CD14-positive monocyte (primary cell): ENCODE results near the gene LBP. TPM values are rescaled to one million over a fixed set of nuclear protein-coding genes. Genes with fewer than 3 reads are reported as not detected.

Experiments
- DNase-seq, 3 donors: peaks; one replicate each; pipeline ENCODE4 v3.0.0-alpha.2; 2011 to 2022
- H2AFZ ChIP-seq: 2 replicates; pipeline ENCODE4 v1.6.0; 2012; ENCODE audit warnings: mild to moderate bottlenecking, low read depth, low read length, inconsistent platforms; ENCODE audit not compliant: insufficient read depth, poor library complexity, severe bottlenecking
- H3K27ac ChIP-seq, 2 donors: 1 replicate in 1 of 2; 2 replicates in 1 of 2; pipeline ENCODE4 v1.5.1; 2012 to 2013; ENCODE audit warnings: low read length in 2 of 2, control low read depth in 1 of 2, inconsistent platforms in 1 of 2, low read depth in 1 of 2, mild to moderate bottlenecking in 1 of 2
- H3K27me3 ChIP-seq, 2 donors: one replicate each; pipeline versions ENCODE4 v1.6.0 to v1.6.1; 2011 to 2013; ENCODE audit warnings: low read length in 2 of 2; ENCODE audit not compliant: control insufficient read depth in 2 of 2, insufficient read depth in 2 of 2
- H3K36me3 ChIP-seq, 2 donors: replicated peaks in 1 of 2; 1 replicate in 1 of 2; 2 replicates in 1 of 2; pipeline versions ENCODE4 v1.5.1 to v1.6.1; 2012 to 2013; ENCODE audit warnings: low read length in 2 of 2, control low read depth in 1 of 2, inconsistent platforms in 1 of 2, mild to moderate bottlenecking in 1 of 2; ENCODE audit not compliant: insufficient read depth in 2 of 2, control insufficient read depth in 1 of 2
- H3K4me1 ChIP-seq, 2 donors: 1 replicate in 1 of 2; 2 replicates in 1 of 2; pipeline versions ENCODE4 v1.5.1 to v1.6.1; 2012 to 2013; ENCODE audit warnings: low read length in 2 of 2, control low read depth in 1 of 2, inconsistent platforms in 1 of 2, mild to moderate bottlenecking in 1 of 2, moderate library complexity in 1 of 2; ENCODE audit not compliant: insufficient read depth in 2 of 2, control insufficient read depth in 1 of 2
- H3K4me2 ChIP-seq: replicated peaks from 2 replicates; pipeline ENCODE3; 2012; ENCODE audit warnings: low read length, moderate library complexity, mild to moderate bottlenecking; ENCODE audit not compliant: poor library complexity, severe bottlenecking; ENCODE audit errors: extremely low read depth
- H3K4me3 ChIP-seq, 3 experiments: fragments of 200-600 bp in 1 of 3; sonication (generic) in 1 of 3; replicated peaks in 1 of 3; 1 replicate in 2 of 3; 2 replicates in 1 of 3; pipeline ENCODE4 v1.5.1; 2011 to 2013; ENCODE audit warnings: low read length in 3 of 3, mild to moderate bottlenecking in 3 of 3, control low read depth in 2 of 3, low read depth in 2 of 3, inconsistent platforms in 1 of 3, moderate library complexity in 1 of 3
- H3K79me2 ChIP-seq: 2 replicates; pipeline ENCODE4 v1.6.0; 2012; ENCODE audit warnings: mild to moderate bottlenecking, control low read depth, inconsistent platforms, low read length, moderate library complexity; ENCODE audit not compliant: insufficient read depth
- H3K9ac ChIP-seq: 2 replicates; pipeline ENCODE4 v1.6.0; 2017; ENCODE audit warnings: low read length, mild to moderate bottlenecking; ENCODE audit not compliant: insufficient read depth, poor library complexity, severe bottlenecking
- H3K9me3 ChIP-seq, 2 donors: replicated peaks in 1 of 2; 1 replicate in 1 of 2; 2 replicates in 1 of 2; pipeline versions ENCODE4 v1.5.1 to v1.6.1; 2012 to 2013; ENCODE audit warnings: low read length in 2 of 2, control low read depth in 1 of 2; ENCODE audit not compliant: control insufficient read depth in 1 of 2, insufficient read depth in 1 of 2
- H4K20me1 ChIP-seq: 2 replicates; pipeline ENCODE4 v1.6.0; 2012; ENCODE audit warnings: mild to moderate bottlenecking, low read length, control low read depth, moderate library complexity; ENCODE audit not compliant: insufficient read depth
- H3K27ac Mint-ChIP-seq, 7 donors: one replicate each; pipeline ENCODE4 v1.8.0; 2020; ENCODE audit warnings: mild to moderate bottlenecking in 7 of 7, mixed read lengths in 7 of 7, moderate library complexity in 6 of 7, inconsistent platforms in 2 of 7
- H3K27me3 Mint-ChIP-seq, 3 donors: one replicate each; pipeline ENCODE4 v1.8.0; 2021 to 2022; ENCODE audit warnings: low read depth in 3 of 3, mild to moderate bottlenecking in 3 of 3, mixed read lengths in 3 of 3, moderate library complexity in 3 of 3, inconsistent platforms in 1 of 3
- H3K36me3 Mint-ChIP-seq, 2 donors: one replicate each; pipeline ENCODE4 v1.8.0; 2020; ENCODE audit warnings: mixed read lengths in 2 of 2, inconsistent platforms in 1 of 2, mild to moderate bottlenecking in 1 of 2
- H3K4me1 Mint-ChIP-seq: one replicate; pipeline ENCODE4 v1.8.0; 2020; ENCODE audit warnings: mild to moderate bottlenecking, mixed read lengths
- H3K4me3 Mint-ChIP-seq, 2 donors: one replicate each; pipeline ENCODE4 v1.8.0; 2020; ENCODE audit warnings: mild to moderate bottlenecking in 2 of 2, mixed read lengths in 2 of 2, moderate library complexity in 1 of 2
- H3K9me3 Mint-ChIP-seq, 7 donors: one replicate each; pipeline ENCODE4 v1.8.0; 2020 to 2022; ENCODE audit warnings: mixed read lengths in 7 of 7, mild to moderate bottlenecking in 6 of 7, moderate library complexity in 6 of 7, inconsistent platforms in 2 of 7
- WGBS: methylation state at CpG from one replicate; pipeline ENCODE4 v1.1.5; 2013; ENCODE audit warnings: missing lambda C conversion rate; ENCODE audit not compliant: insufficient coverage; 5-methylcytosine and 5-hydroxymethylcytosine counted together
- intact Hi-C, 2 donors: fragments of 100-400 bp; cut with micrococcal nuclease; formaldehyde crosslinking; loops; one replicate each; pipeline versions ENCODE4 v1.15.0 to v1.15.1; 2023
- polyA plus RNA-seq, 3 donors: library from polyadenylated mRNA; depleted of rRNA in 1 of 3; unstranded in 2 of 3; stranded (reverse) in 1 of 3; fragments of 300-500 nt in 2 of 3; fragments of >200 nt in 1 of 3; fragmentation: Illumina TruSeq in 2 of 3; gene quantifications; 1 replicate in 2 of 3; 2 replicates in 1 of 3; pipeline ENCODE4 v1.2.3, GENCODE V29; 2012 to 2021
- TF ChIP-seq, protein P1 (sequence below): fragments of 200-600 bp; IDR thresholded peaks from one replicate; pipeline ENCODE4 v1.8.0; 2022; ENCODE audit warnings: antibody characterized with exemption, mild to moderate bottlenecking

The LBP gene
- polyA plus RNA-seq, 3 donors, result not detected

GRCh38 chr20:38339997-38340396, 6.3 kb upstream of the LBP start:
- Mint-ChIP-seq H3K9me3 (peaks cover 12 to 21% (median 16%) of the 10 kb centered on the region in 7 donors), H3K36me3 (peaks cover 0 to 6% of the 10 kb centered on the region in 2 donors), H3K27me3 (peaks cover 22 to 35% (median 26%) of the 10 kb centered on the region in 3 donors), H3K27ac (no peak overlapping the region), H3K4me1 (no peaks in the 10 kb centered on the region), H3K4me3 (no peak overlapping the region)
- peaks cover 9 to 13% of the 10 kb centered on the region in 2 donors for H3K9me3 ChIP-seq
- no peak overlapping the region for H3K9ac ChIP-seq
- TF ChIP-seq, protein P1, sequence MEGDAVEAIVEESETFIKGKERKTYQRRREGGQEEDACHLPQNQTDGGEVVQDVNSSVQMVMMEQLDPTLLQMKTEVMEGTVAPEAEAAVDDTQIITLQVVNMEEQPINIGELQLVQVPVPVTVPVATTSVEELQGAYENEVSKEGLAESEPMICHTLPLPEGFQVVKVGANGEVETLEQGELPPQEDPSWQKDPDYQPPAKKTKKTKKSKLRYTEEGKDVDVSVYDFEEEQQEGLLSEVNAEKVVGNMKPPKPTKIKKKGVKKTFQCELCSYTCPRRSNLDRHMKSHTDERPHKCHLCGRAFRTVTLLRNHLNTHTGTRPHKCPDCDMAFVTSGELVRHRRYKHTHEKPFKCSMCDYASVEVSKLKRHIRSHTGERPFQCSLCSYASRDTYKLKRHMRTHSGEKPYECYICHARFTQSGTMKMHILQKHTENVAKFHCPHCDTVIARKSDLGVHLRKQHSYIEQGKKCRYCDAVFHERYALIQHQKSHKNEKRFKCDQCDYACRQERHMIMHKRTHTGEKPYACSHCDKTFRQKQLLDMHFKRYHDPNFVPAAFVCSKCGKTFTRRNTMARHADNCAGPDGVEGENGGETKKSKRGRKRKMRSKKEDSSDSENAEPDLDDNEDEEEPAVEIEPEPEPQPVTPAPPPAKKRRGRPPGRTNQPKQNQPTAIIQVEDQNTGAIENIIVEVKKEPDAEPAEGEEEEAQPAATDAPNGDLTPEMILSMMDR, result no peak
- H3K79me2 ChIP-seq, result no peaks in the 10 kb centered on the region
- no peak overlapping the region for H3K27ac ChIP-seq
- no peak overlapping the region for H3K4me2 ChIP-seq
- H4K20me1 ChIP-seq, result no peaks in the 10 kb centered on the region
- intact Hi-C loops, result no loop called here
- no peak overlapping the region for H3K4me3 ChIP-seq
- peaks cover 0 to 17% of the 10 kb centered on the region in 2 donors for H3K27me3 ChIP-seq
- WGBS, result no CpG with 5 or more reads among the region's 3 CpGs
- no peaks in the 10 kb centered on the region for H3K36me3 ChIP-seq
- no peaks in the 10 kb centered on the region for H3K4me1 ChIP-seq
- H2AFZ ChIP-seq, result no peak overlapping the region
- DNase-seq, result no peak

DNA sequence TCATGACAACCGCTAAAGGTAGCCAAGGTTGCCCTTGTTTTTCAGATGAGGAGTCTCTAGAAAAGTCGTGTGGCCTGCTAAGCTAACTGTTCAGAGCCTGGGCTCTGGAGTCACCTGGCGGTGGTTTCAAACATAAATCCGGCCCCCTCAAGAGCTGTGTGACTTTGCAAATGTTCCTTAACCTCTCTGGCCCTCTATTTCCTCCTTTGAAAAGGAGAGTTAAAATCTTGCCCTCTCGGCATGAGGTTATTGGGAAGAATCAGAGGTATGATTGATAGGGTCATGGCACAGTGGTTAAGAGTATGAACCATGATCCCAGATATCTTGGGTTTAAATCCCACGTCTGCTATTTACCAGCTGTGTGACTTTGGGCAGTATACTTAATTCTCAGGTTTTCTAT, 5.6 kb upstream of the LBP start:
- peaks cover 12 to 21% (median 16%) of the 10 kb centered on the region in 7 donors for H3K9me3 Mint-ChIP-seq
- no peaks in the 10 kb centered on the region for H3K4me1 ChIP-seq
- H3K27ac Mint-ChIP-seq, result no peak overlapping the region
- H3K36me3 Mint-ChIP-seq, result peaks cover 0 to 6% of the 10 kb centered on the region in 2 donors
- peaks cover 0 to 17% of the 10 kb centered on the region in 2 donors for H3K27me3 ChIP-seq
- TF ChIP-seq, protein P1, result no peak
- intact Hi-C loops, result no loop called here
- no peak for DNase-seq
- no peak overlapping the region for H3K4me3 ChIP-seq
- H3K79me2 ChIP-seq, result no peaks in the 10 kb centered on the region
- H3K4me1 Mint-ChIP-seq, result no peaks in the 10 kb centered on the region
- no peaks in the 10 kb centered on the region for H4K20me1 ChIP-seq
- H3K4me2 ChIP-seq, result no peak overlapping the region
- no peak overlapping the region for H2AFZ ChIP-seq
- H3K9ac ChIP-seq, result no peak overlapping the region
- peaks cover 18 to 32% (median 24%) of the 10 kb centered on the region in 3 donors for H3K27me3 Mint-ChIP-seq
- H3K27ac ChIP-seq, result no peak overlapping the region
- peaks cover 9 to 13% of the 10 kb centered on the region in 2 donors for H3K9me3 ChIP-seq
- H3K36me3 ChIP-seq, result no peaks in the 10 kb centered on the region
- WGBS, result 80% methylated on average over 2 of the region's 6 CpGs
- no peak overlapping the region for H3K4me3 Mint-ChIP-seq
